Chondrocyte (in vitro differentiated cells): ENCODE measurements around the gene HNRNPL. TPM values are rescaled to one million over a fixed set of nuclear protein-coding genes. Genes with fewer than 3 reads are reported as not detected.
A peak's percentile ranks its signal among the peaks of the same experiment; 100 is the strongest.

Experiments used
- DNase-seq: peaks from one replicate; pipeline ENCODE4 v3.0.0; 2021; ENCODE audit warnings: mixed read lengths, low spot score
- H3K27ac Mint-ChIP-seq: one replicate; pipeline ENCODE4 v1.8.0; 2021; ENCODE audit warnings: mild to moderate bottlenecking, moderate library complexity, mixed read lengths; ENCODE audit not compliant: unreplicated experiment
- H3K27me3 Mint-ChIP-seq: 2 replicates; pipeline ENCODE4 v1.8.0; 2021; ENCODE audit warnings: low read depth, mixed read lengths
- H3K36me3 Mint-ChIP-seq: 2 replicates; pipeline ENCODE4 v1.8.0; 2021; ENCODE audit warnings: low read depth, mixed read lengths
- H3K4me1 Mint-ChIP-seq: 2 replicates; pipeline ENCODE4 v1.8.0; 2021; ENCODE audit warnings: low read depth, mild to moderate bottlenecking, mixed read lengths
- H3K4me3 Mint-ChIP-seq: one replicate; pipeline ENCODE4 v1.8.0; 2021; ENCODE audit warnings: mild to moderate bottlenecking, moderate library complexity, mixed read lengths; ENCODE audit not compliant: unreplicated experiment
- H3K9me3 Mint-ChIP-seq: 2 replicates; pipeline ENCODE4 v1.8.0; 2021; ENCODE audit warnings: low read depth, mixed read lengths
- CTCF ChIP-seq: fragments of 200-600 bp; sonication (generic); IDR thresholded peaks from 2 replicates; pipeline ENCODE4 v1.5.0; 2021; ENCODE audit warnings: antibody characterized with exemption, mild to moderate bottlenecking, moderate library complexity
- total RNA-seq: library from RNA; stranded (reverse); gene quantifications from 3 replicates; pipeline ENCODE4 v1.2.1, GENCODE V29; 2021

The HNRNPL gene
- total RNA-seq, 1 donor from 2014 or later = 214 TPM

- Mint-ChIP-seq H3K27me3 (no peaks in the 10 kb centered on the region), H3K9me3 (no peaks in the 10 kb centered on the region), H3K4me3 (no peak overlapping the region), H3K4me1 (no peaks in the 10 kb centered on the region), H3K36me3 (peaks cover 7% of the 10 kb centered on the region), H3K27ac (no peak overlapping the region)
- TF ChIP-seq CTCF = no peak
- DNase-seq = no peak
Observed at GRCh38 chr19:38880882-38881609, 31.3 kb upstream of the HNRNPL start.

DNA sequence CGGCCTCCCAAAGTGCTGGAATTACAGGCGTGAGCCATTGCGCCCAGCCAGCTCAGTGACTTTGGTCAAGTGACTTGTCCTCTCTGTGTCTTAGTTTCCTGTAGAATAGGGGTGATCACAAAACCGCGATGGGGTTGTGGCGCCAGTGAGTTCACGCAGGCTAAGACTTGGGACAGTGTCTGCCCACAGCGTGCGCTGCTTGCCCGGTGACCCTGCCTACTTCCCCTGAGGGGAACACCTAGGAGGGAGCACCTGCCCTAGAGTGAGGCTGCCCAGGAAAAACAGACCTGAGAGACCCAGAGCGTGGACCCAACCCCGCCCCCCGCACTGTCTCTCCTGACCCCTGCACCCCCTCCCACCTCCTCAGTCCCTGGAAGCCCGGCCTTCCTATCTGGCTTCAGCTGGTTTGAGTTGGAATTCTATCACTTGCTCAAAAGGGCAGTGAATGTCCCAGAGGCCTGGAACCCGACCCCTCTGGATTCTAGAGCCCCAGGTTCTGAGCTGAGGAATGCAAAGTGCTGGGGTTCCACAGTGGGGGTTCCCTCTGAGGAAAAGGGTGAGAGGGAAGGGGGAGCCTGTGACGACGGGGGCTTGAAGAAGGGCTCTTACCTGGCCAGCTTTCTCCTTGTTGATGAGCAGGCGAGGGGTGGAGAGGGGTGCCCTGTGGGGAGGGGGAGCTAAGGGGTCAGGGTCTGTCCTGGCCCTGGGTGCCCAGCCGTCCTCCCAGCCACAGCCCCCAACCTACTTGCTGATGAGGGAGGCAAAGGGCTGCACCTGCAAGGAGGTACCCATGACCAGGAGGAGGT is 30.5 kb upstream of the HNRNPL start:
- H3K4me1 Mint-ChIP-seq = no peaks in the 10 kb centered on the region
- no peak for TF ChIP-seq CTCF
- H3K27ac Mint-ChIP-seq = no peak overlapping the region

GRCh38 chr19:38879400-38879751 is 29.6 kb upstream of the HNRNPL start:
- no peak for TF ChIP-seq CTCF
- Mint-ChIP-seq H3K9me3 (no peaks in the 10 kb centered on the region), H3K27me3 (no peaks in the 10 kb centered on the region), H3K4me3 (no peak overlapping the region), H3K36me3 (peaks cover 7% of the 10 kb centered on the region), H3K4me1 (no peaks in the 10 kb centered on the region), H3K27ac (no peak overlapping the region)
- no peak for DNase-seq

More for the DNA sequence above, 30.5 kb upstream of the HNRNPL start:
- Mint-ChIP-seq H3K36me3 (peaks cover 7% of the 10 kb centered on the region), H3K27me3 (no peaks in the 10 kb centered on the region), H3K9me3 (no peaks in the 10 kb centered on the region), H3K4me3 (no peak overlapping the region)
- no peak for DNase-seq

DNA sequence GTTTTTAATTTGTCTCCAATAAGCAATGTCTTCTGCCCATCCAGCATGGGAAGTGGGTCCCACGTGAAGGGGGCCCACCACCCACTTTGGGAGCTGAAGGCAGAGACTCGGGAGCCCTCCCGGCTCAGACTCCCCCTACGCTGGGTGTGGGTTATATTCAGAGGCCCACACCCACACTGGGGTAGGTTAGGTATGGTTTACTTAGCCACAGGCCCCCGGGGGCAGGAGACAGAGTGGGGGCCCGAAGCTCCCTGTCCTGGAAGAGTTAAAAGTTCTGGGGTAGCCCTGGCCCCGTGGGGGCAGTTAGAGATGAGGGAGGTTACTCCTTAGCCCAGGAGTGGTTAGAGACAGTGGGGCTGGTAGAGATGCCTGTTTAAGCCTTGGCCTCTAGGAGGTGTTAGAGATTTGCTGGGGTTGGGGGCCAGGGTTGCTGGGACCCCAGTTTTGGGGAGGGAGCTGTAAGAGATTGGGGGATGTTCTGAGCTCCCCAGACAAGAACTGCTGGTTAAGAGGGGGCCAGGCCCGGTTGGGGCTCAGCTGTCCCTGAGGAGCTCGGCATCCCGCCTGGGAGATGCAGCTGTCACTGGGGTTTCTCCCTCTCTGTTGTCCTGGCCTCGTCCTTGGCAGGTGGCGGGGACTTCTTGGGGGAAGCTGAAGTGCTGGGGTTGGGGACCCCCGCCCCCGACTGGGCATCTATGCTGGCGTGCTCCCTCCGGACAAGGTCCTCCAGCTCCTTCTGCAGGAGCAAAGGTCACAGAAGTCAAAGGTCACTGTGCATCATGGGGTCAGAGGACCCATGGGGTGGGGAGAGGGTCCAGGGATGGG is 29.0 kb upstream of the HNRNPL start:
- H3K9me3 Mint-ChIP-seq = no peaks in the 10 kb centered on the region
- H3K27ac Mint-ChIP-seq = no peak overlapping the region
- H3K4me3 Mint-ChIP-seq = no peak overlapping the region
- DNase-seq = no peak
- peak; percentile 23 for TF ChIP-seq CTCF
- no peaks in the 10 kb centered on the region for H3K27me3 Mint-ChIP-seq
- no peaks in the 10 kb centered on the region for H3K4me1 Mint-ChIP-seq
- peaks cover 7% of the 10 kb centered on the region for H3K36me3 Mint-ChIP-seq
